ENCODE measurements around the gene SNRPD2.

The SNRPD2 gene

GRCh38 chr19:45657520-45658167 lies 34.1 kb downstream of the SNRPD2 start:
- no peak for DNase-seq (ENCODE audit: low read depth in 2 of 2)

DNA sequence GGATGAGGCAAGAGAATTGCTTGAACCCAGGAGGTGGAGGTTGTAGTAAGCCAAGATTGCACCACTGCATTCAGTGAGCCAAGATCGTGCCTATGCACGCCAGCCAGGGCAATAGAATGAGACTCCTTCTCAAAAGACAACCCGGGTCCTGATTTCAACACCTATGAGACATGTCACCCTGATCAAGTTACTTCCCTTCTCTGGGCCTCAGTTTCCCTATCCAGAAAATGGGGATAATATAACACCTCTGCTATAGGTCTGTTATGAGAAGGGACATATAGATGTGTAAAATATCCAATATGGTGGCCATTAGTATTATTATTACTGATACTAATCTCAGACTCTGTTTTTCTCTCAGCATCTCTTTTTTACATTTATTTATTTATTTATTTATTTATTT lies 36.7 kb downstream of the SNRPD2 start:
- no peak for DNase-seq (ENCODE audit: low read depth in 2 of 2)

DNA sequence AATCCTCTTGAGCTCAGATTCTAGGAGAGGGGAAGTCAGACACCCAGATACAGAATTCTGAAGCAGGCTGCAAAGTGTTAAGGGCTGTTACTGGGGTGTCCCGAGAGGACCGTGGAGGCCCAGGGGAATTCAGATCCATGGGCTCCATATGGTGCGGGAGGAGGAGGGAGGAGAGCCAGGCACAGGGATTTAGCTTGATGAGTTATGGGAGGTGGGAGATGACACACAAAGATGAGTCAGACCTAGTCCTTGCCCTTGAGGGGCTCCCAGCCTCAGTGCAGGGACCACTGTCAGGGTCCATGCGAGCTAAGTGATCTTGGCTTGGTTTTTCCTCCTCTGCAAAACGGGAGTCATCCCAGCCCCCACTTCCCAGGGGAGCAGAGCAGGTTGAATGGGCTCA lies 38.1 kb downstream of the SNRPD2 start:
- DNase-seq (ENCODE audit: low read depth in 2 of 2): no peak

DNA sequence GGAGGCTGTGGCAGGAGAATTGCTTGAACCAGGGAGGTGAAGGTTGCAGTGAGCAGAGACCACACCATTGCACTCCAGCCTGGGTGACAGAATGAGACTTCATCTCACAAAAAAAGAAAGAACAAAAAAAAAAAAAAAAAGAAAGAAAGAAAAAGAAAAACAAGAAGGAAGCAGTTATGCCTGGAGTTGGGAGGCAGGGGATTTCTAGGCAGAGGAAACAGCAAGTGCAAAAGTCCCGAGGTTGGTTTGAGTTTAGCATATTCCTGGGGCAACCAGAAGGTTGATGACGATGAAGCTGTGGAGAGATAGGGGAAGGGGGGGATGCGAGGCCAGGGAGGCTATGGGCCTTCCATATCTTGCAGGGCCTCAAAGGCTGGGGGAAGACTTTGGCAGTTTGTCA lies 41.0 kb downstream of the SNRPD2 start:
- no peak for DNase-seq (ENCODE audit: low read depth in 2 of 2)

DNA sequence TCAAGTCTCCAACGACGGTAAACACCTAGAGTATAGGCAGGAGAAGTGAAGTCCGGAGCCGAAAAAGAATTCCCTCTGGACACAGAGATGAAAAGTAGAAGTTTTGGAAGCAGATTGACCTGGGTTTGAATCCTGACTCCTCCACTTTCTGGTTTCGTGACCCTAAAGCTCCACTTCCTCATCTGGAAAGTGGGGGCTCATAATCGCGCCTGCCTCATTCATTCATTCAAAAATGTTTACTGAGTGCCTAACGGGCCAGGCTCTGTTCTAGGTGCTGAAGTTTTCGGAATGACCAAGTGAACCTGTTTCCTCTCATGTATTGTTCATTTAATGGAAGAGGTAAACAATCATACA lies 45.4 kb downstream of the SNRPD2 start:
- DNase-seq (ENCODE audit: low read depth in 2 of 2): no peak

DNA sequence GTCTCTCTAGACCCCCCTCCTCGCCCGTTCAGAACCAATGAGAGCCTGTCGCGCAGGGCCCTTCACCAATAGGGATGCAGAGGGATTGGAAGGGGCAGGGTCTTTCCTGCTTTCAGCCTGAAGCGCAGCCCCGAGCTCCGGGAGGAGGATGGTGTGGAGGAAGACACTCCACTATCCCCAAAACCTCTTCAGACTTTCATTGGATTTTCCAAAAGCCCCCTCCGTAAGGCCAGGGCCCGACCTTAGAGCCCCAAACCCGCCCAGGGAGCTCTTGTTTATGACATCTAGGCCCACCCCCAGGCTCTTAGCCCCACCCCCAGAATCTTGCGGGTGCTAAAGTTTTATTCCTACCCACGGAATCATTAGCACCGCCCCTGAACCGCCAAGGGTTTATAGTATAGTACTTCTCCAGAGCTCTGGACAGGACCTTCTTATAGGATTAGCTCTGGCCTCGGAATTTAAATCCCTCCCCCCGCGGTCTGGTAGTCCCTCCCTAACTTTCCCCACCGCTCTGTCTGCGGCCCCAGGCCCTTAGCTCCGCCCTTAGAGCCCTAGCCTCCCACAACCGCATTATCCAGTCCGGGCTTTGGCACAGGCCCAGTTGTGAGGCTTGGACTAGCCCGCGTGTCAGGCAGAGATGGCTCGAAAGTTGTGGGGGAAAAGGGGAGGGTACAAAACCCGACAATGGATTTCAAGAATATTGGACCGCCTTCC lies 46.0 kb downstream of the SNRPD2 start:
- DNase-seq (ENCODE audit: low read depth in 2 of 2): peak; percentile 84 to 86

DNA sequence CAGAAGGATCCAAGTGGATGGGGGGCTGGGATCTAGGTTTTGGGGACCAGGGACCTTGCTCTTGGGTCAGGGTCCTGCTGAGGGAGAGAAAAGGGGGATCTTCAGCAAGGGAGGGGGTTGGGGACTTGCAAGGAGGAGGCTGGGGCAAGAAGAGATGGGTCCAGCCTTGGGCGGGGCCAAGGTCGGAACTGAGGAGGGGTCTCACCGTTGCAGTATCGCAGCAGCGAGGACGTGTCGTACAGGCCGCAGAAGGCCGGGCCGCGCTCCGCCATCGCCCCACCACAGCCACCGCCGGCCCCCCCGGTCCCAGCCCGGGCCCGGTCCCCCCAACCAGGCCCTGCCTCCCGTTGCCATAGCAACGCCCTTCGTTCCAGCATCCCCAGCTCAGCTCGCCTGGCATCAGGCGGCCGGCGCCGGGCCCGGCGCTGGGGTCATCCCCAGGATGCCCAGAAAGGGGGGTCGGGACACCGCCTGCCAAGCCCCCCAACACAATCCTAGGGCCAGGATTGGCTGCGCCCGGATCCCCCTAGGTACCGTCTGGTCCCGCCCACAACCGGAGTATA lies 46.6 kb downstream of the SNRPD2 start:
- no peak for DNase-seq (ENCODE audit: low read depth in 2 of 2)

GRCh38 chr19:45643927-45644771 lies 47.6 kb downstream of the SNRPD2 start:
- DNase-seq (ENCODE audit: low read depth in 2 of 2): no peak

- peak; percentile 49 to 52 for DNase-seq (ENCODE audit: low read depth in 2 of 2)
These were observed 48.5 kb downstream of the SNRPD2 start for GRCh38 chr19:45643024-45643926.

GRCh38 chr19:45641274-45642105 lies 50.3 kb downstream of the SNRPD2 start:
- no peak for DNase-seq (ENCODE audit: low read depth in 2 of 2)

GRCh38 chr19:45640849-45641273 lies 50.9 kb downstream of the SNRPD2 start:
- no peak for DNase-seq (ENCODE audit: low read depth in 2 of 2)

DNA sequence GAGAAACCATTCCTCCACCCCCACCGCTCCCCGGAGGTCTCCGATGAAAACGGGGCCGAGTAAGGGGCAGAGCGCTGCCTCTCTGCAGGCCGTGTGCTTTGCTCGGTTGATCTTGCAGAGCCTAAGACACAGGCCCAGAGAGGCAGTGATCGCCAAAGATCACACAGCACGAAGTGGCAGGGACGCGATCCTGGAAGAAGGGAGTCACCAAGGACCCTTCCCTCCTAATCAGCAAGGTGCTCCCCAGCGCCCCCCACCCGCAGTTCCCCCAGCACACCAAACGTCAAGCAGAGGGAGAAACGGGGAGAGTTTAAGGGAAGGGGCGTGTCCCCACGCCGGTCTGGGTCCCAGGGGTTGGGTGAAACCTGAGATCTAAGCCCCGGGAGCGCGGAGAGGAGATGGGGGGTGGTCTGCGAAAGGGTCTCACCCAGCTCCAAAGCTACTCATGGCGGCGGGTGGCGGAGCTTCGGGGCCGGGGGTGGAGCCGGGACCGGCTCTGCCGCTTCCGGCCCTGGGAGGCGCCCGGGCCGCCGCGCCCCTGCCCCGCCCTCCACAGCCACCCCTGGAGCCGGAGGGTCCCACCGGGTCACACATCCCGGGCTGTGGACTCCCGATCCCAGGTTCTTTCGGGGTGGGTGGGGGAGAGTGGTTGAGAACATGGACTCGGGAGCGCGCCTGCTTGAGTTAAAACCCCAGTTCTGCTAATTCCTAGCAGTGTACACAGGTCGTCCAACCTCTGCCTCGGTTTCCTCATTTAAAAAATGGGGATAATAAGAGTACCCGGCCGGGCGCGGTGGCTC lies 52.6 kb downstream of the SNRPD2 start, which contains the start of gene EML2:
EML2 (minus strand) TSS at position 468 of the 800 bp plus-strand sequence; CDS start at position 447, 21 bp downstream.
- DNase-seq (ENCODE audit: low read depth in 2 of 2): no peak

DNA sequence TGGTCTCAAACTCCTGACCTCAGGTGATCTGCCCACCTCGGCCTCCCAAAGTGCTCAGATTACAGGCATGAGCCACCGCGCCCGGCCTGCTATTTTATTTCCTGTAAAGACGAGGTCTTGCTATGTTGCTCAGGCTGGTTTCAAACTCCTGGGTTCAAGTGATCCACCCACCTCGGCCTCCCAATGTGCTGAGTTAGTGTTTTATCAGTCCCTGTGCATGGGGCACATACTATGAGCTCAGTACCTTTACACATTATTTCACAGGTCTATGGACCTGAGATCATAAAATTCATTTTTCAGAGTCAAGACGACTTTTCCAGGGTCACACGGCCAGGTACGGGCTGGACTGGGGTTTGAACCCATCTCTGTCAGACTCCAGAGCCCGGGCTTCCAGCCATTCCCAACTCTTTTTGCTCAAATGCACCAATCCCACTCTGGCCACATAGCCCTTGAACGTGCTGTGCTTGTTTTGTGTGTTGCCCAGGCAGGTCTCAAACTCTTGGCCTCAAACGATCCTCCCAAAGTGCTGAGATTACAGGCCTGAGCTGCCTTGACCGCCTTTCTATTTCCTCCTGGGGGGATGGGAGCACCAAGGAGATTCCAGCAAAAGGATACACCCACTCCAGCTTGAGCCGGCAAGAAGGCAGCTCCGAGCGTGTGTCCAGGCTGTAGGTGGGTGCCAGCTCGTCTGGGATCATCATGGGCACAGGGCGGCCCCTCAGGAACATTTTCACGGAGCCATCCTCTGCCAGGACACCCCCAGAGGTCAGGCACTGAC lies 53.7 kb downstream of the SNRPD2 start:
- no peak for DNase-seq (ENCODE audit: low read depth in 2 of 2)
